ENCODE data around the gene PARVB.

PARVB gene

GRCh38 chr22:44024288-44024921, at the start of gene PARVB:
Gene PARVB, plus strand, starts transcription at chr22:44024302. Its CDS starts 38 bp downstream, at chr22:44024340.
- no peak for DNase-seq

GRCh38 chr22:43975041-43975440, 49.1 kb upstream of the PARVB start:
- no peak for DNase-seq

GRCh38 chr22:43976861-43977795, 47.0 kb upstream of the PARVB start:
- no peak for DNase-seq

- DNase-seq: no peak
Observed at GRCh38 chr22:43978558-43978957, 45.5 kb upstream of the PARVB start.

GRCh38 chr22:43980579-43980978, 43.5 kb upstream of the PARVB start:
- no peak for DNase-seq

GRCh38 chr22:43980996-43981395, 43.1 kb upstream of the PARVB start:
- DNase-seq: no peak

- no peak for DNase-seq
Observed at GRCh38 chr22:43983808-43984207, 40.3 kb upstream of the PARVB start.

GRCh38 chr22:43985532-43985931, 38.6 kb upstream of the PARVB start:
- DNase-seq: no peak

GRCh38 chr22:43988116-43988820, 35.8 kb upstream of the PARVB start:
- no peak for DNase-seq

- DNase-seq: no peak
Observed at GRCh38 chr22:43988960-43989359, 35.1 kb upstream of the PARVB start.

GRCh38 chr22:43990044-43990443, 34.1 kb upstream of the PARVB start:
- DNase-seq: no peak

- no peak for DNase-seq
Observed at GRCh38 chr22:43991316-43992020, 32.6 kb upstream of the PARVB start.

GRCh38 chr22:43992331-43992821, 31.7 kb upstream of the PARVB start:
- no peak for DNase-seq

- DNase-seq: peak; percentile 18
Observed at GRCh38 chr22:43993072-43993760, 30.9 kb upstream of the PARVB start.

- no peak for DNase-seq
Observed at GRCh38 chr22:43994006-43994405, 30.1 kb upstream of the PARVB start.

- DNase-seq: no peak
Observed at GRCh38 chr22:43994416-43994815, 29.7 kb upstream of the PARVB start.

GRCh38 chr22:43995057-43995685, 28.9 kb upstream of the PARVB start:
- DNase-seq: no peak

GRCh38 chr22:43995798-43996169, 28.3 kb upstream of the PARVB start:
- no peak for DNase-seq

- DNase-seq: no peak
Observed at GRCh38 chr22:43996170-43996980, 27.7 kb upstream of the PARVB start.

- no peak for DNase-seq
Observed at GRCh38 chr22:43996981-43997265, 27.2 kb upstream of the PARVB start.

- DNase-seq: no peak
Observed at GRCh38 chr22:43998679-43999264, 25.3 kb upstream of the PARVB start.

All from NCI-H1048 (cell line).